ENCODE results near the gene HAGHL. TPM values are rescaled to one million over a fixed set of nuclear protein-coding genes. Genes with fewer than 3 reads are reported as not detected.

The HAGHL gene
- 2.5 TPM for total RNA-seq

GRCh38 chr16:726438-727290 is at the start of gene HAGHL, which contains the start of gene CCDC78:
TSS of gene HAGHL (plus strand) at chr16:727106. CDS start at chr16:727510, 404 bp downstream.
TSS of gene CCDC78 (minus strand) at chr16:726443. CDS start at chr16:726367, 76 bp downstream.
- DNase-seq: no peak

GRCh38 chr16:677316-678190 is 49.4 kb upstream of the HAGHL start:
- no peak for DNase-seq

GRCh38 chr16:678209-678857 is 48.6 kb upstream of the HAGHL start:
- no peak for DNase-seq

GRCh38 chr16:678858-679813 is 47.8 kb upstream of the HAGHL start:
- peak; percentile 65 for DNase-seq

- DNase-seq: peak; percentile 84
These were observed 46.9 kb upstream of the HAGHL start, which contains the start of gene STUB1 for GRCh38 chr16:679814-680624. TSS of gene STUB1 (plus strand) at chr16:680410. CDS start at chr16:680526, 116 bp downstream.

GRCh38 chr16:680625-680945 is 46.3 kb upstream of the HAGHL start:
- DNase-seq: no peak

- DNase-seq: no peak
These were observed 45.8 kb upstream of the HAGHL start for GRCh38 chr16:680967-681745.

GRCh38 chr16:681746-682427 is 45.0 kb upstream of the HAGHL start:
- no peak for DNase-seq

GRCh38 chr16:682493-683395 is 44.2 kb upstream of the HAGHL start:
- DNase-seq: no peak

GRCh38 chr16:683396-684070 is 43.4 kb upstream of the HAGHL start:
- DNase-seq: no peak

GRCh38 chr16:684071-684794 is 42.7 kb upstream of the HAGHL start, which contains the start of gene JMJD8:
TSS of gene JMJD8 (minus strand) at chr16:684334. CDS start at chr16:684319, 15 bp downstream.
- DNase-seq: peak; percentile 93

- DNase-seq: no peak
These were observed 41.8 kb upstream of the HAGHL start for GRCh38 chr16:684961-685696.

GRCh38 chr16:685967-686366 is 40.9 kb upstream of the HAGHL start:
- DNase-seq: no peak

GRCh38 chr16:686459-687260 is 40.2 kb upstream of the HAGHL start:
- DNase-seq: no peak

- DNase-seq: no peak
These were observed 39.4 kb upstream of the HAGHL start for GRCh38 chr16:687499-687898.

All from skin of body (tissue), 2 donors.